ENCODE data around the gene TUBA8.
"Not testable (repeated sequence)": the region's sequence is repeated elsewhere in the genome, so short reads cannot be mapped to it uniquely, and the experiment has no call there.

TUBA8 gene

DNA sequence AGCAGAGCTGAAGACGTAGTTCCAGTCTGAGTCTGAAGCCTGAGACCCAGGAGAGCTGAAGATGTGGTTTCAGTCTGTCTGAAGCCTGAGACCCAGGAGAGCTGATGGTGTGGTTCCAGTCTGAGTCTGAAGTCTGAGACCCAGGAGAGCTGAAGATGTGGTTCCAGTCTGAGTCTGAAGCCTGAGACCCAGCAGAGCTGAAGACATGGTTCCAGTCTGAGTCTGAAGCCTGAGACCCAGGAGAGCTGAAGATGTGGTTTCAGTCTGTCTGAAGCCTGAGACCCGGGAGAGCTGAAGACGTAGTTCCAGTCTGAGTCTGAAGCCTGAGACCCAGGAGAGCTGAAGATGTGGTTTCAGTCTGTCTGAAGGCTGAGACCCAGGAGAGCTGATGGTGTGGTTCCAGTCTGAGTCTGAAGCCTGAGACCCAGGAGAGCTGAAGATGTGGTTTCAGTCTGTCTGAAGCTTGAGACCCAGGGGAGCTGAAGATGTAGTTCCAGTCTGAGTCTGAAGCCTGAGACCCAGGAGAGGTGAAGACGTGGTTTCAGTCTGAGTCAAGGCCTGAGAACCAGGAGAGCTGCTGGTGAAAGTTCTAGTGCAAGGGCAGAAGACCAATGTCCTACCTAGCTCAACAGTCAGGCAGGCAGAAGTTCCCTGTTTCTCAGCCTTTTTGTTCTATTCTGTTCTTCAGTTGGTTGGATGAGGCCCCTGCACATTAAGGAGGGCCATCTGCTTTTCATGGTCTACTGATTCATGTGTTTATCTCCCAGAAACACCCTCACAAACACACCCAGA lies 3.9 kb upstream of the TUBA8 start:
- DNase-seq (ENCODE audit: low read depth): not testable (repeated sequence)

DNA sequence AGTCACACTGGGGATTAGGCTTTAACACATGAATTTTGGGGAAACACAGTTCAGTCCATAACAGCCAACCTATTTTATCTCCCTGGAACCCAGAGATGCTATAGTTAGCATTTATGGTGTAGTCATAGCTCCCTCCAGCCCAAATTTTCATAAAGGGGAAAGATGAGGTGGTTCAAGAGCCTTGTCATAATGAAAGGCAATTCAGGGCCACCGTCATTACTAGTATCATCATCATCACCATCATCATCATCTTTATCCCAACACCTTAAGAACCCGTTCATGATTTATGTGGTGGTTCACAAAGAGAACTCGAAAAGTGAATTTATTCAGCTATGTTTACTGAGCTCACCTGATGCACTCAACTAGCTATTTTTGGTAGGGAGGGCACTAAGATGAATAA lies 2.4 kb upstream of the TUBA8 start:
- DNase-seq (ENCODE audit: low read depth): no peak

DNA sequence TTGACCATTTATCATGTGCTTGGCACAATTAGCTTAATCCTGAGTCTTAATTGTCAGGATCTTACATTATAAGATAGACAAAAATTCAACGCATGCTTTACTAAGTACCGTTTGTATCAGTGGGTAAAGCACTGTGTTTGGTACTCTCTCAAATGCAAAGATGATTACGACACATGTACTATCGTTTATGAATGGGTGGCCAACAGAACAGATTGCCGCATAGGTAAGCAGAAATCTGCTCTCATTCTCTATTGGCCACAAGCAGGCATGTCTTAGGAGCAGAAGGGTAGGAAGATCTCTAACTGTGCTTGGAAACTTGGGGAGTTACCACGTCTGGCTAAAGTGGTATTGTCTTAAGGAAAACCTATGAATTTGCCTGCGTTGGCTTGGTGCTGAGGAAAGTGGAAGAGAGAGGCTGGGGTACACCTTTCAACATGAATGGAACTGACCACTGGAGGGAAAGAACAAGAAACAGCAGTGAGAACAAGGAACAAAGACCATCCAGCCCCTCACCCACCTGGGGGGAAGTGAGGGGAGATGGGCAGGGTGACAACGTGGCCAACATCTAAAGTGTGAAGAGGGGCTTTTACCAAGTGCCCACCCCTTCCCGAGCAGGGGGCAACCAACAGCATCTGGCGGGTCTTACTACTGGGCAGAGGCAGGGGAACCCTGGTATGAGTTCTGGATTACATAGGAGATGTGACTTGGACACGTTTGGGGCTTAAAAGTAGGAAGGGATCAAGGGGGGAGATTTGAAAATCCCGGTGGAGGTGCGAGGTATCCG lies 1.0 kb upstream of the TUBA8 start:
- DNase-seq (ENCODE audit: low read depth): no peak

GRCh38 chr22:18110954-18111758 lies 547 bp downstream of the TUBA8 start:
- DNase-seq (ENCODE audit: low read depth): no peak

DNA sequence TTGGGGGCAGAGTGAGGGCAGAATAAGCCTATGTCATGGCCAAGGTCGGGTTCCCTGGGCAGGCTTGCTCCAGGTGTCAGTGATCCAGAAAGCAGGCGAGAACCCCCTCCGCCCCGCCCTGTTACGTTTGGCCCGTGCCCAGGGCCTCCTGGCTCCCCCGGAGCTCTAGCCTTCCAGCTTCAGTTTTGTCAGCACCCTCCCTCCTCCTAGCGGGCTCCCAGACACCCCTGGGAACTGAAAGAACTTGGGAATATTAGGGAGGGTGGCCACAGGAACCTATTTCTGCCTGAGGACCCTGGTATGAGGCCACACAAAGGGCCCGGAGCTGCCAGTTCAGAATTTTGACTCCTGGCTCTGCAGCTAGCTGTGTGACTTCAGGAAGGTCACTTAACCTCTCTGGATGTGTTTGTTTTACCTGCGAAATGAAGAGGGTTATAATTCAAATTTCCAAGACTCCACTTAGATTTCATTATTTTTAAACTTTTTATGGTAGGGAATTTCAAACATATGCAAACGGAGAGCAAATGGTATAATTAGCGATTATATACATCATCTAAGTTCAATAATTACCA lies 1.2 kb downstream of the TUBA8 start:
- no peak for DNase-seq (ENCODE audit: low read depth)

DNA sequence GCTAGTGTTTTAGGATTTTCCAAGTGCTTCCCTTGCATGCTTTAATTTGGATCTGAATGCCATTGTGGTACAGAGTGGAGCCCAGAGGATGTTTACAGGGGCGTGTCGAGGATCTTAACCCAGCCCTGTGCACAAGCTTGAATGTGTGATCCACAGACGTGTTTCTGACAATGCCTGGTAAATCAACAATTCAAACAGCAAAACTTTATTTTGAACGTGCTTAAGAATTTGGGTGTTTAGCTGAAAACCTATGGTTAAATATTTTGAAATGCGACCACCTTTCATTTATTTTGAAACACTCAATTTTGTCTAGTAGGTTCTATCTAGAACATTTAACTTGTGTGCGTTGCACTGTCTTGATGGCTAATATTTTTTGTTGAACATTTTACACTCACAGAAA lies 1.8 kb downstream of the TUBA8 start:
- DNase-seq (ENCODE audit: low read depth): no peak

DNA sequence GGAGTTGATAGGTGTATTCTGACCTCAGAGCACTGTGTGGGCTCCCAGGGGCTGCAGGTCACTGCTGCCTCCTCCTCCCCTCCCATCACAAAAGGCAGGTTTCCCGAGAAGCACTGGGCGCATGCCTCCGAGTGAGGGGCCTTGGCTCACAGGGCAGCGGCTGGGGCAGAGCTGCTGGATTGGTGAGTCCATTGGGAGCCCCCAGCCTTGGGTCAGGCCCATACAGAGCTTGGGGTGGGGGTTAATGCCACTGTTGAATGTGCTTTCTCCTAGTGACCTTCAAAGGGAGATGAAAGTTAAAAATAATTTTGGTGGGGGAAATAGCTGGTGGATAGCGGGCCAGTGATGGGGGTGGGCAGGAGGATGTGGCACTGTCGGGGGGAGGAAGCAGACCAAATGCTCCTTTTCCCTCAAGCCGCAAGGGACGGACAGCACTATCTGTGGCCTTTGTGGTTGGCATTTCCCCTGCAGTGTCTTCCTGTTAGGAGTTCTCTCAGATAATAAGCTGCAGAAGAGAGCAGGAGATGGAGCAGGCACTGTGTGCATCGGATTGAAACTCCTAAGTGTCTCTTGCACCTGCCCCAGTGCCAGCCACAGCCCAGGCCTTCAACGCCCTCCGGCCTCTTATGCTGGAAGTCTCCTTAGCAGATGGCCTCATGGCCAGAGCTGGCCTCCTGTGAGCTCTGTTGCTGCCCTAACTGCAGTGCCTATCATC lies 3.2 kb downstream of the TUBA8 start:
- no peak for DNase-seq (ENCODE audit: low read depth)

GRCh38 chr22:18114495-18114894 lies 3.9 kb downstream of the TUBA8 start:
- no peak for DNase-seq (ENCODE audit: low read depth)

DNA sequence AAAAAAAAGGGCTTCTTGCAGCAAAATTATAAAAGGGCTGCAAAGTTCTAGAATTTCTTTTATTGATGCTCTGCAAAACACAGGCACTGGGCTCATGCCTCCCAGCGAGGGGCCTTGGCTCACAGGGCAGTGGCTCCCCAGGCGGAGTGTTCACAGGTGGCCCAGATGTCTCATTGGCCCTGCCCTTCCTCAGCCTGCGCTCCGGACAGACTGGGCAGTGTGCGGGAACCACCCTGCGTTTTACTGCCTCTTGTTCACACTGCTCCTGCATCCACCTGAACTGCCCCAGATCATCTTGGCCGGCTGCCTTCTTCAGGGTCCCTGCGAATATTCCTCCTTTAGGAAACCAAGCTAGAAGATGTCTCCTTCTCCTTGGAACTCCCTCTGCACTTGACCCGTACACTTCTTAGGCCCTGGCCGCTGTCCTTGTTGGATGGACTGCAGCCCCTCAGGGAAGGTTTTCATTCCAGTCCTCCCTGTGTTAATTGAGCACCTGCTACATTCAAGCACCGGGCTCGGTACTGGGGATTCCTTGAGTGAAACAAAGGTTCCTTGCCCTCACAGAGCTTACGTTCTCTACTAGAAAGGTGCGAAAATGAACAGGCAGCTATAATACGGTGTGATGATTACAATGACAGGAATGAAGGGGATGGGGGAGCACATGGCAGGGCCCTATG lies 4.5 kb downstream of the TUBA8 start:
- no peak for DNase-seq (ENCODE audit: low read depth)

- DNase-seq (ENCODE audit: low read depth): no peak
These were observed 5.3 kb downstream of the TUBA8 start for GRCh38 chr22:18115906-18116371.

DNA sequence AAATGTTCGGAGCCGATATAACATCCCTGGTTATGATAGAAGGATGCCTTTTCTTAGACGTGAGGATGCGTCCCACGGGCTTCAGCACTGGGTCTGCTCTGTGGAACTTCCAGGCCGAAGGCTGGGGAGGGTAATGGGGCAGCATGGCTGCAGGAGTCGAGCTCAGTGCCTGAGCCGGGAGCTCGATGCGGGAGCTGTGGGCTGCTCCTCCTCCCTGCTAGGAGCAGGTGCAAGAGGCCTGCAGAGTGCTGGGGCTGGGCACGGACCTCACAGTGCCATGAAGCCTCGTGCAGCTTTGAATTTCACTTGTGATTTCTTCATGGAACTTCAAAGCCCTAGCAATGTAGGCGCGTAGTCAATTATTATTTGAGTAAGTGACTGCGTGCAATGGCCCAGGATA lies 6.0 kb downstream of the TUBA8 start:
- no peak for DNase-seq (ENCODE audit: low read depth)

DNA sequence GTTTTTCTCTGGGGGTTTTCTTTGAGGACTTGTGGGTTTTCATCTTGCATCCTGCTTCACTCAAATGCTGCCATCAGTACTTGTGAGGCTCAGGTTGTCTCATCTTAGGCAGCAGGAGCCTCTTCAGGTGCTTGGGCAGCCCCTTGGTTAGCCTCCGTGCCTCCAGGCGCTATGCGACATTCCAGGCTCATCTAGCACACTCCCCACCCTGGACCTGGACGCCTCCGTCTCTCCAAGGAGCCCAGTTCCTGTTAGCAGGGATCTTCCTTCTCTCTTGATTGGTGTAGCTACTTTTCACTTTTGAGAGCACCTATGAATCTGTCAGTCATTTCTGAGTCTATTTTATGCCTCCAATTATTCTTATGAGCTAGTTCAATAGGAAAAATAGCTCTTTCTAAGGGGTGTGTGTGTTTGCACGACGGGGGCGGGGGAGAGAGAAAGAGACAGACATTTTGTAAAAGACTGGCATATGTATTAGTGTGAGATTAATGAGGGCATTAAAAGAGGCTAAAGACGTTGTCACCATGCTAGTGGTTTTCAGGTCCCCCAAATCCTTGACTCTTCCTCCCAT lies 7.8 kb downstream of the TUBA8 start:
- no peak for DNase-seq (ENCODE audit: low read depth)

DNA sequence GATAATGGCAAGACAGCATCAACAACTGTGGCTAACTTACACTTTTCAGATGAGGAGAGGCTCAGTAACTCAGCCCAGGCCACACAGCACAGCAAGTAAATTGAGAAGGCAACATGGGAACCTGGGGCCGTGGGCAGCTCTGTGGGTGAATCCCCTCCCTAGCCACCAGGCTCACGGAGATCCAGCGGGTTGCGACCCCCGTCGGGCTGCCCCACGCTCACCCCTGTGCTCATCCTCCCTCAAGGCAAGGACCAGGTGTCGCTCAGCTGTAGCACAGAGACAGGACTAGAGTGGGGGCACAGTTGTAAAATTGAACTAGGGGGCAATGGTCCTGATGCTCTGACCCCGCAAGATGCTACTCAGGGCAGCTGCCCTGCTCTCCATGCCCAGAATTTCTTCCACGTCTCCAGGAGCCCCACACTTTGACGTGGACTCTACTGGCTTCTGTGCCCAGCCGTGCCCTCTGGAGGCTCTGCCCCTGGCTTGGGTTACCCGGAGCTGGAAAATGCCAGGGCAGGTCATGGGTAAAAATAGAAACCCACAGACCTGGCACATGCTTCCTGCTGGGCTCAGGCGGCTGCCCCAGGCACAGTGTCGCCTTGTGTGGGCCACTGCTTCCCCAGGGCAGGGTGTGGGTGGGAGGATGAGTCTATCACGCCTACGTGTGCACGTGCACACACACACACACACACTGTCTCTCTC lies 9.0 kb downstream of the TUBA8 start:
- no peak for DNase-seq (ENCODE audit: low read depth)

GRCh38 chr22:18120857-18121256 lies 10.2 kb downstream of the TUBA8 start:
- DNase-seq (ENCODE audit: low read depth): no peak

DNA sequence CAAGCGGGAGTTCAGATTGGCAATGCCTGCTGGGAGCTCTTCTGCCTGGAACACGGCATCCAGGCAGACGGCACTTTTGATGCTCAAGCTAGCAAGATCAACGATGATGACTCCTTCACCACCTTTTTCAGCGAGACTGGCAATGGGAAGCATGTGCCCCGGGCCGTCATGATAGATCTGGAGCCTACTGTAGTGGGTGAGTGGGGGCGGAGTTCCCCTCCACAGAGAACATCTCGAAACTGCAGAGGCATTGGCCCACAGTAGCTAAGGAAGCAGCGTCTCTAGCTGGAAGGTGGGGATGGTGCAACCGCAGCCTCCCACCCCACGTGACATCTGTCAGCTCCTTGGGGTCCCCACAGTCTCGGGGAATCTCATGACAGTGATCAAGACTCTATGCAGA lies 10.9 kb downstream of the TUBA8 start:
- DNase-seq (ENCODE audit: low read depth): no peak

DNA sequence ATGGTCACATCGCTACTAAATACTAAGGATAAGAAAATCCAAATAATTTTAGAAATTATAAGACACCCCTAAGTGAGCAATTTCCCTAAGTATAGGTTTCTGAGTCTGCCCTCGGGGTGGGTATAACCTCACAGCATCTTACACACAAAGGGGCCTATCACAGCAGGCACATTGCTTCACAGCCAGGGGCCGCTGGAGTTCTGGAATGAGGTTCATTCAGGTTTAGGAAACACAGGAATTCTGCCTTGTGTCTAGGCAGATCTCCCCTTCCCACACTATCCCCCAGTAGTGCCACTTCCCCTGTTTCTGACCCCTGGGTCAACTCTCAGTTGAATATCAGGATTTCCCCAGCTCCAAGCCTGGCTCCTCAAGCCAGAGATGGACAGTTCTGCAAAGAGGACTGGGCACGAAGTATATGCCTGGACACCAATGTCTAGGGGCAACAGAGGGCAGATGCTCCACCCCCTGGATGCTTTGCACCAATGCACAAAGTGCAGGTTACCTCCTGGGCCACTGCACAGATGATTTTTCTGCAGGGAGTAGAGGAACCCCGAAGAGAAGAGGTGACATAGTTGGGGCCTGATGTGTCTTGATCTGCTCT lies 11.4 kb downstream of the TUBA8 start:
- no peak for DNase-seq (ENCODE audit: low read depth)

DNA sequence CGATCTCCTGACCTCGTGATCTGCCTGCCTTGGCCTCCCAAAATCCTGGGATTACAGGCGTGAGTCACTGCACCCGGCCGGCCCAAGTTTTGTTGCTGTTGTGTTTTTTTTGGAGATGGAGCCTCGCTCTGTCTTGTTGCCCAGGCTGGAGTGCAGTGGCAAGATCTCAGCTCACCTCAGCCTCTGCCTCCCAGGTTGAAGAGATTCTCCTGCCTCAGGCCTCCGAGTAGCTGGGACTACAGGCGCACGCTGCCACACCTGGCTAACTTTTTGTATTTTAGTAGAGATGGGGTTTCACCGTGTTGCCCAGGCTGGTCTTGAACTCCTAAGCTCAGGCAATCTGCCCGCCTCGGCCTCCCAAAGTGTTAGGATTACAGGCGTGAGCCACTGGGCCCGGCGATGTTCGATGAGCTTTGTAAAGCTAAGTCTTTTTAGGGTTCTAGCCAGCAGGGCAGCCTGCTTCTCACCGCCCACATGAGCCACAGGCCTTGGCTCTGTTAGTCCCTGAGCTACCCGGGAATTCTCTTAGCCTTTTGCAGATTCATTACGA lies 12.9 kb downstream of the TUBA8 start:
- not testable (repeated sequence) for DNase-seq (ENCODE audit: low read depth)

DNA sequence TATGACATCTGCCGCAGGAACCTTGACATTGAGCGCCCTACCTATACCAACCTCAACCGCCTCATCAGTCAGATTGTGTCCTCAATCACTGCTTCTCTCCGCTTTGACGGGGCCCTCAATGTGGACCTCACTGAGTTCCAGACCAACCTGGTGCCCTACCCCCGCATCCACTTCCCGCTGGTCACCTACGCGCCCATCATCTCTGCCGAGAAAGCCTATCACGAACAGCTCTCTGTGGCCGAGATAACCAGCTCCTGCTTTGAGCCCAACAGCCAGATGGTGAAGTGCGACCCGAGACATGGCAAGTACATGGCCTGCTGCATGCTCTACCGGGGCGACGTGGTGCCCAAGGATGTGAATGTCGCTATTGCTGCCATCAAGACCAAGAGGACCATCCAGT lies 16.0 kb downstream of the TUBA8 start:
- no peak for DNase-seq (ENCODE audit: low read depth)

- DNase-seq (ENCODE audit: low read depth): no peak
These were observed 19.4 kb downstream of the TUBA8 start for GRCh38 chr22:18130018-18130417.

Data from activated T-cell treated with anti-CD3 and anti-CD28 coated beads for 1 hour (primary cell).